Heart left ventricle (tissue), 16 donors: ENCODE measurements around the gene DTWD2. TPM values are rescaled to one million over a fixed set of nuclear protein-coding genes. Genes with fewer than 3 reads are reported as not detected.

Experiments
- ATAC-seq, 4 donors: fragments of 200-7000 bp; cut with Tn5 transposase; one replicate each; pipeline ENCODE4 v1.9.1; 2020 to 2022; ENCODE audit warnings: moderate library complexity in 4 of 4, mild to moderate bottlenecking in 3 of 4, moderate number of reproducible peaks in 1 of 4
- DNase-seq, 5 donors: peaks; one replicate each; pipeline ENCODE4 v3.0.0-alpha.2; 2020
- H3K27ac ChIP-seq, 12 donors: fragments of 200-600 bp; sonication (generic) in 4 of 12; one replicate each; pipeline versions ENCODE4 v1.5.0 to v1.8.0; 2016 to 2022; ENCODE audit warnings: mild to moderate bottlenecking in 2 of 12
- H3K27me3 ChIP-seq, 9 donors: fragments of 200-600 bp; sonication (generic) in 2 of 9; one replicate each; pipeline versions ENCODE4 v1.5.1 to v1.8.0; 2016 to 2022; ENCODE audit warnings: mild to moderate bottlenecking in 3 of 9
- H3K36me3 ChIP-seq, 9 donors: fragments of 200-600 bp; sonication (generic) in 2 of 9; one replicate each; pipeline versions ENCODE4 v1.5.0 to v1.8.0; 2018 to 2022; ENCODE audit warnings: mild to moderate bottlenecking in 2 of 9
- H3K4me1 ChIP-seq, 12 donors: fragments of 200-600 bp; sonication (generic) in 4 of 12; one replicate each; pipeline versions ENCODE4 v1.5.0 to v1.8.0; 2016 to 2022; ENCODE audit warnings: mild to moderate bottlenecking in 3 of 12
- H3K4me3 ChIP-seq, 12 donors: fragments of 200-600 bp; sonication (generic) in 4 of 12; one replicate each; pipeline versions ENCODE4 v1.5.0 to v1.8.0; 2017 to 2022; ENCODE audit warnings: mild to moderate bottlenecking in 9 of 12, moderate library complexity in 4 of 12
- H3K9me3 ChIP-seq, 12 donors: fragments of 200-600 bp; sonication (generic) in 4 of 12; one replicate each; pipeline versions ENCODE4 v1.5.0 to v1.8.0; 2016 to 2022; ENCODE audit warnings: mild to moderate bottlenecking in 1 of 12
- POLR2A ChIP-seq, 2 donors: fragments of 450-650 bp; IDR thresholded peaks; one replicate each; pipeline ENCODE4 v1.6.1; 2017; ENCODE audit warnings: antibody characterized with exemption in 2 of 2, mild to moderate bottlenecking in 2 of 2, moderate library complexity in 2 of 2
- WGBS, 4 donors: extraction: QIAGEN DNeasy Blood & Tissue Kit in 2 of 4; methylation state at CpG; one replicate each; pipeline versions ENCODE4 v1.1.5 to v1.1.7; 2013 to 2018; 5-methylcytosine and 5-hydroxymethylcytosine counted together
- intact Hi-C, 10 donors: fragments of 100-400 bp; cut with DNase I; formaldehyde crosslinking; loops; one replicate each; pipeline versions ENCODE4 v1.11.1 to v1.14.2; 2022
- polyA plus RNA-seq, 2 donors: library from polyadenylated mRNA; stranded (reverse); fragments of 200-250 nt; gene quantifications; one replicate each; pipeline ENCODE4 v1.2.3, GENCODE V29; 2013
- total RNA-seq, 9 donors: library from RNA; depleted of rRNA in 2 of 9; stranded (reverse); fragments of >200 nt in 2 of 9; fragmentation: NEBNext Ultra II Directional in 3 of 9; extraction: Animal tissue kit (Norgen Biotek cat#: 25700) in 3 of 9; gene quantifications; one replicate each; pipeline versions ENCODE4 v1.1.0 to v1.2.4, GENCODE V29; 2016 to 2023
- TF ChIP-seq, protein P1 (sequence below), 12 donors: fragments of 200-600 bp; sonication (generic) in 4 of 12; IDR thresholded peaks; one replicate each; pipeline versions ENCODE4 v1.5.0 to v1.8.0; 2018 to 2022; ENCODE audit warnings: antibody characterized with exemption in 12 of 12, mild to moderate bottlenecking in 5 of 12
- donor health status: ischemic (EF 13 %, LVEDD 7.1; RV severe dilation, severe dysfunction).
- donor health status: healthy with polysubstance abuse.
- donor health status: DM: no; HTN: yes; CAD: no.
- donor health status: DM: no; HTN: no; CAD: no.
- donor health status: ischemic (EF 25% LVEDD 6.9; RV normal size, moderate dysfunction).
- donor health status: ischemic (EF 25% LVEDD 5.7; RV mildly dilated, moderate dysfunction).
- donor health status: healthy.
- donor health status: DM: yes; HTN: yes; CAD: no.
- donor health status: ischemic (EF 35%, LVEDD 5.7; RV mildly dilated, moderate dysfunction).
- donor health status: nonischemic (EF 11% LVEDD 7.7; RV severe dilation, severe dysfunction).
- donor health status: DM: yes; HTN: yes; CAD: no.
- donor health status: PGD.
- donor health status: ischemic (EF 29% LVEDD 5.4; RV normal size, mild dysfunction).
- donor health status: nonischemic (EF 23%, LVEDD 6.1; RV moderate dilation, normal function).

Gene DTWD2
- total and polyA plus RNA-seq, 11 donors = 3.2 to 16.0 (median 11.7) TPM

- H3K27me3 ChIP-seq = no peaks in the 10 kb centered on the region
- H3K4me1 ChIP-seq = peaks cover 0 to 11% (median 0%) of the 10 kb centered on the region in 12 donors
- H3K4me3 ChIP-seq = no peak overlapping the region
- 60 to 71% (median 63%) methylated on average over 7 of the region's 7 CpGs for WGBS, 4 donors
- TF ChIP-seq POLR2A (IDR thresholded peaks at IDR 0.05) = no peak
- TF ChIP-seq, protein P1, sequence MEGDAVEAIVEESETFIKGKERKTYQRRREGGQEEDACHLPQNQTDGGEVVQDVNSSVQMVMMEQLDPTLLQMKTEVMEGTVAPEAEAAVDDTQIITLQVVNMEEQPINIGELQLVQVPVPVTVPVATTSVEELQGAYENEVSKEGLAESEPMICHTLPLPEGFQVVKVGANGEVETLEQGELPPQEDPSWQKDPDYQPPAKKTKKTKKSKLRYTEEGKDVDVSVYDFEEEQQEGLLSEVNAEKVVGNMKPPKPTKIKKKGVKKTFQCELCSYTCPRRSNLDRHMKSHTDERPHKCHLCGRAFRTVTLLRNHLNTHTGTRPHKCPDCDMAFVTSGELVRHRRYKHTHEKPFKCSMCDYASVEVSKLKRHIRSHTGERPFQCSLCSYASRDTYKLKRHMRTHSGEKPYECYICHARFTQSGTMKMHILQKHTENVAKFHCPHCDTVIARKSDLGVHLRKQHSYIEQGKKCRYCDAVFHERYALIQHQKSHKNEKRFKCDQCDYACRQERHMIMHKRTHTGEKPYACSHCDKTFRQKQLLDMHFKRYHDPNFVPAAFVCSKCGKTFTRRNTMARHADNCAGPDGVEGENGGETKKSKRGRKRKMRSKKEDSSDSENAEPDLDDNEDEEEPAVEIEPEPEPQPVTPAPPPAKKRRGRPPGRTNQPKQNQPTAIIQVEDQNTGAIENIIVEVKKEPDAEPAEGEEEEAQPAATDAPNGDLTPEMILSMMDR (IDR thresholded peaks at IDR 0.05) = no peak
- H3K27ac ChIP-seq = peak overlapping the region in 1 of 12 donors; percentile 63
- ATAC-seq = peak in 2 of 4 donors; percentile 43 to 48
- H3K36me3 ChIP-seq = no peaks in the 10 kb centered on the region
- peaks cover 0 to 5% (median 0%) of the 10 kb centered on the region in 12 donors for H3K9me3 ChIP-seq
- no peak for DNase-seq
- intact Hi-C loops = no loop called here
Observed at GRCh38 chr5:119019949-119020348, 31.6 kb upstream of the DTWD2 start.

- Histone ChIP-seq H3K27me3 (no peaks in the 10 kb centered on the region), H3K9me3 (peaks cover 0 to under 1% (median 0%) of the 10 kb centered on the region in 12 donors), H3K27ac (peak overlapping the region in 1 of 12 donors; percentile 63), H3K36me3 (no peaks in the 10 kb centered on the region), H3K4me3 (no peak overlapping the region), H3K4me1 (peaks cover 0 to 11% (median 0%) of the 10 kb centered on the region in 12 donors)
- ATAC-seq (no peak), DNase-seq (no peak)
- WGBS, 4 donors = 71 to 82% (median 74%) methylated on average over 1 of the region's 1 CpG
- TF ChIP-seq, protein P1 (IDR thresholded peaks at IDR 0.05) = no peak
- no peak for TF ChIP-seq POLR2A (IDR thresholded peaks at IDR 0.05)
- intact Hi-C loops = no loop called here
Observed at GRCh38 chr5:119019501-119019900, 31.2 kb upstream of the DTWD2 start.

GRCh38 chr5:119017994-119018393, 29.6 kb upstream of the DTWD2 start:
- no peak for DNase-seq
- Histone ChIP-seq H3K27me3 (no peaks in the 10 kb centered on the region), H3K27ac (no peak overlapping the region), H3K9me3 (no peaks in the 10 kb centered on the region), H3K36me3 (no peaks in the 10 kb centered on the region), H3K4me3 (no peak overlapping the region), H3K4me1 (peaks cover 0 to 11% (median 0%) of the 10 kb centered on the region in 12 donors)
- WGBS, 4 donors = 75 to 85% (median 78%) methylated on average over 2 of the region's 2 CpGs
- no peak for ATAC-seq
- intact Hi-C loops = no loop called here
- no peak for TF ChIP-seq POLR2A (IDR thresholded peaks at IDR 0.05)
- TF ChIP-seq, protein P1 (IDR thresholded peaks at IDR 0.05) = no peak

DNA sequence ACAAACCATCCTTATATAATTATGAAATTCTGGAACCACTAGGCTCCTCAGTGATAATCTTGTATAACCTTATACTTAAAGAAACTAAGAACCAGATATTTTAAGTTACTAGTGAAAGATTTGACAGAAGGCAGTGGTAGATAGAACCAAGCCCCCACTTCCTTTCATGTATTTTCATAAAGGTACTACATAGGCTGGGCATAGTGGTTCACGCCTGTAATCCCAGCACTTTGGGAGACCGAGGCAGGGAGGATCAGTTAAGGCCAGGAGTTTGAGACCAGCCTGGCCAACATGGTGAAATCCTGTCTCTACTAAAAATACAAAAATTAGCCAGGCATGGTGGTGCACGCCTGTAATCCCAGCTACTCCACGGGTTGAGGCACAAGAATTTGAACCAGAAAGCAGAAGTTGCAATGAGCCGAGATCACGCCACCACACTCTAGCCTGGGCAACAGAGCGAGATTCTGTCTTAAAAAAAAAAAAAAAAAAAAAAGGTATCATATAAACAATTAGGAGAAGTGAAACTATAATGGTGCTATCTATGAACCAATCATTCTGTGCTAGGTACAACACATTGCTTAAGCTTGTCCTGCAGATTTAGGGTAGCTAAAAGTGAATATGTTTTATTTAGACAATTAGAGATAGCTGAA, 27.9 kb upstream of the DTWD2 start:
- ATAC-seq = no peak
- Histone ChIP-seq H3K36me3 (no peaks in the 10 kb centered on the region), H3K27me3 (no peaks in the 10 kb centered on the region), H3K27ac (no peak overlapping the region), H3K9me3 (no peaks in the 10 kb centered on the region), H3K4me3 (no peak overlapping the region), H3K4me1 (peaks cover 0 to 4% (median 0%) of the 10 kb centered on the region in 12 donors)
- intact Hi-C loops = no loop called here
- TF ChIP-seq, protein P1 (IDR thresholded peaks at IDR 0.05) = no peak
- TF ChIP-seq POLR2A (IDR thresholded peaks at IDR 0.05) = no peak
- 88 to 94% (median 90%) methylated on average over 7 of the region's 7 CpGs for WGBS, 4 donors
- no peak for DNase-seq
